Liver (tissue), 9 donors: ENCODE results near the gene CNTLN. TPM values are rescaled to one million over a fixed set of nuclear protein-coding genes. Genes with fewer than 3 reads are reported as not detected.
A peak's percentile ranks its signal among the peaks of the same experiment; 100 is the strongest.

Experiments
- DNase-seq: peaks from one replicate; pipeline ENCODE4 v3.0.0-alpha.2; 2017; ENCODE audit warnings: low spot score
- H3K27ac ChIP-seq, 2 donors: one replicate each; pipeline ENCODE4 v1.7.0; 2013; ENCODE audit warnings: inconsistent platforms in 2 of 2, low read length in 2 of 2, control low read depth in 1 of 2, low read depth in 1 of 2, mild to moderate bottlenecking in 1 of 2
- H3K27me3 ChIP-seq, 4 donors: one replicate each; pipeline versions ENCODE4 v1.6.1 to v1.7.0; 2013; ENCODE audit warnings: low read length in 3 of 4, inconsistent platforms in 1 of 4, mild to moderate bottlenecking in 1 of 4, moderate library complexity in 1 of 4; ENCODE audit not compliant: control insufficient read depth in 4 of 4, insufficient read depth in 4 of 4
- H3K36me3 ChIP-seq, 4 donors: one replicate each; pipeline versions ENCODE4 v1.6.1 to v1.7.0; 2013; ENCODE audit warnings: low read length in 3 of 4, mild to moderate bottlenecking in 3 of 4, low read depth in 1 of 4, moderate library complexity in 1 of 4; ENCODE audit not compliant: control insufficient read depth in 4 of 4, insufficient read depth in 3 of 4
- H3K4me1 ChIP-seq, 4 donors: one replicate each; pipeline versions ENCODE4 v1.6.1 to v1.7.0; 2013; ENCODE audit warnings: low read length in 3 of 4, mild to moderate bottlenecking in 3 of 4, moderate library complexity in 1 of 4; ENCODE audit not compliant: control insufficient read depth in 4 of 4, insufficient read depth in 4 of 4
- H3K4me3 ChIP-seq, 3 donors: one replicate each; pipeline versions ENCODE4 v1.6.1 to v1.7.0; 2013; ENCODE audit warnings: low read length in 3 of 3, control low read depth in 1 of 3, low read depth in 1 of 3, mild to moderate bottlenecking in 1 of 3
- H3K9ac ChIP-seq, 2 donors: one replicate each; pipeline ENCODE4 v1.7.0; 2013; ENCODE audit warnings: low read length in 2 of 2, mild to moderate bottlenecking in 2 of 2, moderate library complexity in 2 of 2, control low read depth in 1 of 2, low read depth in 1 of 2
- H3K9me3 ChIP-seq, 4 donors: one replicate each; pipeline versions ENCODE4 v1.6.1 to v1.7.0; 2013; ENCODE audit warnings: low read length in 3 of 4; ENCODE audit not compliant: control insufficient read depth in 4 of 4
- ATF3 ChIP-seq: IDR thresholded peaks from 2 replicates; pipeline ENCODE4 v1.6.1; 2016; ENCODE audit warnings: antibody characterized with exemption
- CTCF ChIP-seq: fragments of 150-350 bp; IDR thresholded peaks from 2 replicates; pipeline ENCODE4 v1.5.1; 2017; ENCODE audit warnings: improper control_type of control experiment, low read depth, low read length; ENCODE audit not compliant: missing input control
- EGR1 ChIP-seq, 2 donors: IDR thresholded peaks; 2 replicates each; pipeline ENCODE4 v1.6.1; 2016 to 2018; ENCODE audit warnings: antibody characterized with exemption in 2 of 2, low read depth in 2 of 2
- FOXA1 ChIP-seq: IDR thresholded peaks from 2 replicates; pipeline ENCODE4 v1.6.1; 2016; ENCODE audit warnings: antibody characterized with exemption
- FOXA2 ChIP-seq: IDR thresholded peaks from 2 replicates; pipeline ENCODE4 v1.6.1; 2016; ENCODE audit warnings: antibody characterized with exemption
- GABPA ChIP-seq, 2 donors: IDR thresholded peaks in 1 of 2; conservative IDR thresholded peaks in 1 of 2; 2 replicates each; pipeline ENCODE4 v1.6.1; 2016; ENCODE audit warnings: antibody characterized with exemption in 2 of 2, mild to moderate bottlenecking in 1 of 2, moderate library complexity in 1 of 2
- HNF4A ChIP-seq, 2 donors: conservative IDR thresholded peaks; 2 replicates each; pipeline ENCODE4 v1.6.1; 2016; ENCODE audit warnings: antibody characterized with exemption in 2 of 2, mild to moderate bottlenecking in 2 of 2
- HNF4G ChIP-seq: IDR thresholded peaks from 2 replicates; pipeline ENCODE4 v1.6.1; 2016; ENCODE audit warnings: antibody characterized with exemption
- JUND ChIP-seq, 2 donors: IDR thresholded peaks; 2 replicates each; pipeline ENCODE4 v1.6.1; 2016; ENCODE audit warnings: antibody characterized with exemption in 2 of 2
- MAX ChIP-seq: IDR thresholded peaks from 2 replicates; pipeline ENCODE4 v1.6.1; 2016; ENCODE audit warnings: antibody characterized with exemption
- NR2F2 ChIP-seq: IDR thresholded peaks from 2 replicates; pipeline ENCODE4 v1.6.1; 2016; ENCODE audit warnings: antibody characterized with exemption
- RAD21 ChIP-seq, 2 donors: IDR thresholded peaks; 2 replicates each; pipeline ENCODE4 v1.6.1; 2016; ENCODE audit warnings: antibody characterized with exemption in 2 of 2, mild to moderate bottlenecking in 2 of 2
- REST ChIP-seq: IDR thresholded peaks from 2 replicates; pipeline ENCODE4 v1.6.1; 2016; ENCODE audit warnings: antibody characterized with exemption, mild to moderate bottlenecking
- RXRA ChIP-seq, 2 donors: IDR thresholded peaks; 2 replicates each; pipeline ENCODE4 v1.6.1; 2017 to 2018; ENCODE audit warnings: antibody characterized with exemption in 2 of 2, mild to moderate bottlenecking in 1 of 2
- SP1 ChIP-seq: IDR thresholded peaks from 2 replicates; pipeline ENCODE4 v1.6.1; 2018; ENCODE audit warnings: antibody characterized with exemption, mild to moderate bottlenecking
- TAF1 ChIP-seq: conservative IDR thresholded peaks from 2 replicates; pipeline ENCODE4 v1.6.1; 2016; ENCODE audit warnings: antibody characterized with exemption, mild to moderate bottlenecking
- YY1 ChIP-seq: IDR thresholded peaks from 2 replicates; pipeline ENCODE4 v1.6.1; 2016; ENCODE audit warnings: antibody characterized with exemption, mild to moderate bottlenecking
- ZBTB33 ChIP-seq: IDR thresholded peaks from 2 replicates; pipeline ENCODE4 v1.6.1; 2016; ENCODE audit warnings: antibody characterized with exemption
- WGBS: extraction: QIAGEN DNeasy Blood & Tissue Kit; methylation state at CpG from one replicate; pipeline ENCODE4 v1.1.7; 2013; 5-methylcytosine and 5-hydroxymethylcytosine counted together
- polyA plus RNA-seq, 2 donors: library from polyadenylated mRNA; stranded (reverse) in 1 of 2; unstranded in 1 of 2; fragments of 200-250 nt in 1 of 2; fragments of >200 nt in 1 of 2; fragmentation: Nextera tagmentation in 1 of 2; extraction: Ambion mirVana in 1 of 2; gene quantifications; one replicate each; pipeline versions ENCODE4 v1.2.1 to v1.2.3, GENCODE V29; 2013 to 2015
- total RNA-seq, 2 donors: library from RNA; depleted of rRNA; stranded (reverse); fragments of >200 nt; gene quantifications; one replicate each; pipeline ENCODE4 v1.2.3, GENCODE V29; 2014
- donor health status: healthy.
- donor health status: healthy.
- donor health status: healthy.
- donor health status: healthy.
- donor health status: healthy.

Gene CNTLN
- total and polyA plus RNA-seq, 4 donors: 2.8 to 31.4 (median 11.0) TPM

- Histone ChIP-seq H3K27me3 (no peaks in the 10 kb centered on the region), H3K27ac (no peak overlapping the region), H3K36me3 (no peaks in the 10 kb centered on the region), H3K9me3 (no peaks in the 10 kb centered on the region), H3K4me1 (peaks cover 0 to 15% (median 8%) of the 10 kb centered on the region in 4 donors), H3K9ac (no peak overlapping the region), H3K4me3 (no peak overlapping the region)
- DNase-seq: no peak
- TF ChIP-seq RXRA (IDR thresholded peaks at IDR 0.05): no peak
- TF ChIP-seq EGR1 (IDR thresholded peaks at IDR 0.05; ENCODE audit: low read depth in 2 of 2): no peak
- peak; percentile 82 to 84 for TF ChIP-seq RAD21 (IDR thresholded peaks at IDR 0.05)
- TF ChIP-seq FOXA2: no peak
- TF ChIP-seq CTCF: peak; percentile 55
- 8% methylated on average over 4 of the region's 4 CpGs for WGBS
Observed at GRCh38 chr9:17116400-17116837, 18.4 kb upstream of the CNTLN start.

- H3K4me3 ChIP-seq: no peak overlapping the region
- DNase-seq: no peak
- no peaks in the 10 kb centered on the region for H3K27me3 ChIP-seq
- H3K4me1 ChIP-seq: peaks cover 0 to 15% (median 8%) of the 10 kb centered on the region in 4 donors
- H3K27ac ChIP-seq: peak overlapping the region in 1 of 2 donors; percentile 37
- peak overlapping the region in 1 of 2 donors; percentile 29 for H3K9ac ChIP-seq
- TF ChIP-seq GABPA (IDR thresholded peaks at IDR 0.05 in 1 of 2, conservative IDR thresholded peaks at IDR 0.05 in 1 of 2) (no peak), NR2F2 (no peak), RXRA (IDR thresholded peaks at IDR 0.05) (no peak), FOXA1 (no peak), CTCF (no peak), ZBTB33 (no peak), JUND (IDR thresholded peaks at IDR 0.05) (no peak), HNF4G (no peak), YY1 (no peak), SP1 (no peak), ATF3 (no peak), TAF1 (no peak), MAX (no peak), REST (no peak), RAD21 (IDR thresholded peaks at IDR 0.05) (no peak), FOXA2 (no peak), HNF4A (conservative IDR thresholded peaks at IDR 0.05) (no peak), EGR1 (IDR thresholded peaks at IDR 0.05; ENCODE audit: low read depth in 2 of 2) (no peak)
- H3K9me3 ChIP-seq: no peaks in the 10 kb centered on the region
- WGBS: 42% methylated on average over 3 of the region's 3 CpGs
- H3K36me3 ChIP-seq: no peaks in the 10 kb centered on the region
Observed at GRCh38 chr9:17117372-17117771, 17.5 kb upstream of the CNTLN start.
